Neural progenitor cell (in vitro differentiated cells): ENCODE results near the gene CCND2.

Experiments
- CTCF ChIP-seq: fragments of 200-600 bp; sonication (generic); IDR thresholded peaks from 2 replicates; pipeline ENCODE4 v1.5.1; 2017; ENCODE audit warnings: antibody characterized with exemption, mild to moderate bottlenecking
- EZH2 ChIP-seq: fragments of 200-600 bp; sonication (generic); IDR thresholded peaks from 2 replicates; pipeline ENCODE4 v1.6.1; 2017; ENCODE audit warnings: antibody characterized with exemption, mild to moderate bottlenecking, moderate library complexity
- EZH2phosphoT487 ChIP-seq: fragments of 200-600 bp; sonication (generic); IDR thresholded peaks from 2 replicates; pipeline ENCODE4 v1.6.1; 2017; ENCODE audit warnings: antibody characterized with exemption

GRCh38 chr12:4240161-4240783 is 33.3 kb upstream of the CCND2 start:
- no peak for TF ChIP-seq CTCF
- no peak for TF ChIP-seq EZH2
- TF ChIP-seq EZH2phosphoT487, result no peak
